ENCODE measurements around the gene TTLL5.
A peak's percentile ranks its signal among the peaks of the same experiment; 100 is the strongest.

Gene TTLL5

GRCh38 chr14:75660630-75661498, at the start of gene TTLL5, which contains the start of gene ERG28:
TTLL5 (plus strand) TSS chr14:75661246; CDS start chr14:75663150, 1,904 bp downstream.
ERG28 (minus strand) TSS chr14:75660876; CDS start chr14:75657502, 3,374 bp downstream.
- DNase-seq (ENCODE audit: low spot score), result peak; percentile 99

GRCh38 chr14:75612157-75612556, 48.9 kb upstream of the TTLL5 start:
- DNase-seq (ENCODE audit: low spot score), result no peak

GRCh38 chr14:75614179-75614578, 46.9 kb upstream of the TTLL5 start:
- no peak for DNase-seq (ENCODE audit: low spot score)

GRCh38 chr14:75615200-75615599, 45.8 kb upstream of the TTLL5 start:
- no peak for DNase-seq (ENCODE audit: low spot score)

- no peak for DNase-seq (ENCODE audit: low spot score)
Observed at GRCh38 chr14:75619548-75619947, 41.5 kb upstream of the TTLL5 start.

GRCh38 chr14:75625034-75625433, 36.0 kb upstream of the TTLL5 start:
- no peak for DNase-seq (ENCODE audit: low spot score)

- no peak for DNase-seq (ENCODE audit: low spot score)
Observed at GRCh38 chr14:75626396-75626795, 34.6 kb upstream of the TTLL5 start.

GRCh38 chr14:75626863-75627262, 34.2 kb upstream of the TTLL5 start:
- DNase-seq (ENCODE audit: low spot score), result no peak

GRCh38 chr14:75627406-75627805, 33.6 kb upstream of the TTLL5 start:
- no peak for DNase-seq (ENCODE audit: low spot score)

GRCh38 chr14:75628816-75629215, 32.2 kb upstream of the TTLL5 start:
- no peak for DNase-seq (ENCODE audit: low spot score)

- DNase-seq (ENCODE audit: low spot score), result no peak
Observed at GRCh38 chr14:75630695-75631452, 30.2 kb upstream of the TTLL5 start.

GRCh38 chr14:75631453-75631831, 29.6 kb upstream of the TTLL5 start:
- no peak for DNase-seq (ENCODE audit: low spot score)

GRCh38 chr14:75634848-75635247, 26.2 kb upstream of the TTLL5 start:
- DNase-seq (ENCODE audit: low spot score), result no peak

- DNase-seq (ENCODE audit: low spot score), result peak; percentile 71
Observed at GRCh38 chr14:75636100-75636692, 24.9 kb upstream of the TTLL5 start.

- no peak for DNase-seq (ENCODE audit: low spot score)
Observed at GRCh38 chr14:75640876-75641275, 20.2 kb upstream of the TTLL5 start.

GRCh38 chr14:75643985-75644384, 17.1 kb upstream of the TTLL5 start:
- no peak for DNase-seq (ENCODE audit: low spot score)

- DNase-seq (ENCODE audit: low spot score), result no peak
Observed at GRCh38 chr14:75645056-75645455, 16.0 kb upstream of the TTLL5 start.

GRCh38 chr14:75646762-75647161, 14.3 kb upstream of the TTLL5 start:
- no peak for DNase-seq (ENCODE audit: low spot score)

- DNase-seq (ENCODE audit: low spot score), result no peak
Observed at GRCh38 chr14:75647640-75648039, 13.4 kb upstream of the TTLL5 start.

- DNase-seq (ENCODE audit: low spot score), result peak; percentile 73
Observed at GRCh38 chr14:75648066-75648838, 12.8 kb upstream of the TTLL5 start.

- no peak for DNase-seq (ENCODE audit: low spot score)
Observed at GRCh38 chr14:75649337-75649736, 11.7 kb upstream of the TTLL5 start.

GRCh38 chr14:75649773-75650172, 11.3 kb upstream of the TTLL5 start:
- DNase-seq (ENCODE audit: low spot score), result no peak

Data from AG08395 (cell line).